GM18511 (cell line): Measurements from ENCODE around the gene KLHL18.
"Not testable (repeated sequence)": the region's sequence is repeated elsewhere in the genome, so short reads cannot be mapped to it uniquely, and the experiment has no call there.

Experiments used
- ATAC-seq: cut with Tn5 transposase; IDR thresholded peaks from one replicate; pipeline ENCODE4 v1.9.1; 2021; ENCODE audit warnings: mild to moderate bottlenecking, moderate library complexity; ENCODE audit not compliant: unreplicated experiment

KLHL18 gene

DNA sequence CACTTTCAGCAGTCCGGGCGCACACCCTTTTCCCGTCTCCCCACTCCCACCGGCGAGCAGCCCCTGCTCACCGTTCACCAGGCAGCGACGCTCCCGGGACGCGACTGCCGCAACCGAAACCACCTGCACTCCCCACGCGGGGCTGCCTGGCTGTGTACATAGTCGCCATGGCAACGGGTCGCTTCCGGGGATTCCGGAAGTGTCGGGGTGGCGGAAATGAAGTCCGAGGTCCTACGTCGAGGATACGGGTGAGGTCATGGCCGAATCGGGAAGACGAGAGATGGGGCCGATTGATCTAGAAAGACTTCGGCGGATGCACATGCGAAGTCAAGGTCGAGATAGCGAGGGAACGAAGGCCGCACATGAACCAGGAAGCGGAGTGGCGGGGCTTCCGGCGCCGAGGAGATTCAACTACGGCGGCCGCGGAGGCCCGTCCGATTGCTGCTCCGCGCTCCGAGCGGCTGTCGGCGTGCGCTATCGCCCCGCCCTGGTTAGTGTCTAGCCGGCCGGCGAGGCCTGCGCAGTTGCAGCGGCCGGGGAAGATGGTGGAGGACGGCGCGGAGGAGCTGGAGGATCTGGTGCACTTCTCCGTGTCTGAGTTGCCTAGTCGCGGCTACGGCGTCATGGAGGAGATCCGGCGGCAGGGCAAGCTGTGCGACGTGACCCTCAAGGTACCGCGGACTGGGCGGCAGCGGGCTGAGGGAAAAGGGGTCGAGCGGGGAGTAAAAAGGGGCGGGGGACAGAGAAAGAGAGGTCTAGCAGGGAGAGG, at the start of gene KLHL18, which contains the start of gene KIF9:
KLHL18 (plus strand) TSS at position 521 of the 769 bp plus-strand sequence; CDS start at position 543, 22 bp downstream.
KIF9 (minus strand) TSS at position 376 of the 769 bp plus-strand sequence. CDS start 5,425 bp downstream, outside the sequence.
- peak; percentile 87 for ATAC-seq

DNA sequence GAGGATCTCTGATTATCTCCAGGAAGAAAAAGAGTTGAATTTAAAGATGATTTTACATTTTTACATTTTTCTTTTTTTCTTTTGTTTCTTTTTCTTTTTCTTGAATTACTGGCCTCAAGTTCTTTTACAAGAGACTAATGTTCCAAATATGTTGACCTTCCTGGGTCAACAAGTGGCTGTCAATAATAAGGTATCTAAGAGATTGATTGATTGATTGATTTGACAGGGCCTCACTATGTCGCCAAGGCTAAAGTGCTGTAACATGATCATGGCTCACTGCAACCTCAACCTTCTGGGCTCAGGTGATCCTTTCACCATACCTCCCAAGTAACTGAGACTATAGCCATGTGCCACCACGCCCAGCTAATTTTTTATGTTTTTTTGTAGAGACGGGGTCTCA, 44.7 kb upstream of the KLHL18 start:
- ATAC-seq, result no peak

DNA sequence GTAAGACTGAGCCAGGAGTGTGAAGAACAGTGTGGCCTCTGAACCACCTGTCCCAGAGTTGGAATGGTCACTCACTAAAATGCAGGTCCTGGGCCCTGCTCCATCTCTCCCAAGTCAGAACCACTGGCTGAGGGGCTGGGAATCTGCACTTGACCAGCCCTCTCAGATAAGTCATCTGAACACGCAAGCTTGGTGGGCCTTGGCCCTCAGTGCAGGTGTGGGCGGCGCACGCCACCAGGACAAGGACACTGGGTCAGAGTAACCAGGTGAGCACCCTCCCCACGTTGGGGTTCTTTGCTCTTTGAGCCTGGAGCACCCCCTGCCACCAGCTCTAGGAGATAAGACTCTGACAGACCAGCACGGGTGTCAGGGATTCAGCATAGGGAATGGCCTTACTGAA, 42.8 kb upstream of the KLHL18 start:
- no peak for ATAC-seq

GRCh38 chr3:47243419-47244147, 39.2 kb upstream of the KLHL18 start:
- no peak for ATAC-seq

DNA sequence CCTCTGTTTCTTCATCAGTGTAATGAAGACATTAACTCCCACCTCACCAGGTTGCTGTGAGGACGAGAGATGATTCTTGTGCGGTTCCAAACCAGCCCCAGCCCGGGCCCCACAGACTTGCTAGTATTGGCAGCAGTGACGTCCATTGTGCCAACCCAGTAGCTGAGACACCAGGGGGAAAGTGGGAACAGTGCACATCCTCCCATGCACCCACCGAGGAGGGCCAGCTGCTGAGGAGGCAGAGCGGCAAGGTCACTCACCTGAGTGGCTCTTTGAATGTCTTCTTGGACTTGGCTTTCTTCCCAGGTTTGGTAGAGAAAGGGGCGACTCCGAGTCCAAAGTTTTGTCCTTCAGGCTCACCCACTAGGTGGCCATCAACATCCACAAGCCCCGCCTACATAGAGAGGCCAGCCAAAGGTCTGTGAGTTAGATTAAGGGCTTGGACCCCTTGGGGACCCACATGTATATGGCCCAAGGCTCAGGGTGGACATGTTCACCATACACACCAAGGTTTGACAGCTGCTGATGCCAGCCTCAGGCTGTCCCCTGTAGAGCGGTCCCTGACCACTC, 38.1 kb upstream of the KLHL18 start:
- no peak for ATAC-seq

DNA sequence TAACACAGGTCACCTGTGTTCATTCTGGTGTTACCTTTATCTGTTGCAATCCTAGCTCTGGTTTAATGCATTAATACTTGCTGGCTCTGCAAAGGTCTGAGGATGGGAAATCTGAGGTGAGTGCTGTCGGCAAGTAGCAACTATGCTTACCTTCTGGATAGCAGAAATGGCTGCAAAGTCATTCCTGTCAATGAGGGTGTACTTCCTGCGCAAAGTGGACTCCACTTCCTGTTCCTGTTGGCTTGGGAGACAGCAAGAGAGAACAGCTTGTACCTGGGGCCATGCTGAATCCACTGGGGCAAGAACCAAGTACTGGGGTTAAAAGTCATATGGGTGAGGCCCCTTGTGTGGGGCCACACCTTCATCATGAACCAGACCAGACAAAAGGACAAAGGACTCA, 37.5 kb upstream of the KLHL18 start:
- ATAC-seq, result no peak

DNA sequence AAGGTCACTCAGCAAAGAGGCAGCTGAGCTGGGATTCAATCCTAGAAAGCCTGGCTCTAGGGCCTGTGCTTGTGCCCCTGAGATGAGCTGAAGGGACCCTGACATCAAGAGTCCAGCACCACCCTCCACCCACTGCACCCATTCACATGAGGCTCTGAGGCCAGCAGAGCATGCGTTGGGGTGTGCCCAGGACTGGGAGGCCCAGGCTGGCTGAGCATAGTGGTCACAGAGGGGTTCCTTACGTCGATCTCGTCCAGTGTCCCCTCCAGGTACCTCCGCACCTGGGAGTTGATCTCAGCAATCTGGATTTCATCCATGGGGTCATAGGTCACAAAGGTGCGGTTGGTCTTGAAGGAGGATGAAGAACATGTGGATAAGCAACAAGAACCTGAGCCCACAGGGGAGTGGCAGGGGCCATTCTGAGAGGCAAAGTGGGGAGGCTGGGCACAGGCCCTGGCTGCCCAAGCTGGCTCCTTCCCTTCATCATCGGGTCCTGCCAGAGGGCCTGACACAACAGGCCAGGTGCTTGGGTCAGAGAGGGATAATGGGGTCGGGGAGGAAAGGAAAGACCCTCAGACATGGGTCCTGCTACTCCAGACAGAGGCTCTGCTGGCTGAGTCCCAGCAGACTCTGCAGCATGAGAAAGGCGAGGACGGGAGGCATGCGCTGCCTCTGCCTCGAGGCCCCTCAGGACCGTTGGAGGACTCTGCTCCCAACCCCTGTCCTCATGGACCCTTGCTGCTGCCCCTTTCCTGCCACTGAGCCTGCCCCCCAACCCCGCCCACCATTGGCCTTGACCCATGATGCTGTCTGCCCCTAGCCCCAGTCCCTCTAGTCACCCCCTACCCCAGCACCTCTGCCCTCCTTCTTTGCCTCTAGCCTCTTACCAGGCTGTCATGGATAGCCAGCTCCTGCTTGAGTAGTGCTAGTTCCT, 35.3 kb upstream of the KLHL18 start:
- ATAC-seq, result no peak

- ATAC-seq, result no peak
These were observed 32.3 kb upstream of the KLHL18 start for GRCh38 chr3:47250309-47251060.

GRCh38 chr3:47251085-47251484, 31.7 kb upstream of the KLHL18 start:
- ATAC-seq, result not testable (repeated sequence)

DNA sequence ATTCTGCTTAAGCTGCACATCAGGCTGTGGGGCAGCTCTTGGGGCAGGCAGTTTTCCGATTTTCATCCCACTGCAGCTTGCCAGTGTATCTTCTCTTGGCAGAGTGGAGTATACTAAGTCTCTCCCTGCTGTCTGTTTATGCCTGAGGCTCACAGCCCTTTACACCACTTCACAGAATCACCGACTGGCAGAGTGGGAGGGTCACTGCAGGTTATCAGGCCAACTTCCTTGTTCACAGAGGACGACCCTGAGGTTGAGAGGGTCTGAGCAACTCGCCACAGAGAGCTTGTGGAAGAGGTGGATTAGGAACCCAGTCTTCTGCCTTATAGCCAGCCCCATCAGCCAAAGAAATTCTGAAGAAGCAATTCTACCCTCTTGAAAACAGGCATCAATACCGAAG, 31.1 kb upstream of the KLHL18 start:
- ATAC-seq, result no peak

DNA sequence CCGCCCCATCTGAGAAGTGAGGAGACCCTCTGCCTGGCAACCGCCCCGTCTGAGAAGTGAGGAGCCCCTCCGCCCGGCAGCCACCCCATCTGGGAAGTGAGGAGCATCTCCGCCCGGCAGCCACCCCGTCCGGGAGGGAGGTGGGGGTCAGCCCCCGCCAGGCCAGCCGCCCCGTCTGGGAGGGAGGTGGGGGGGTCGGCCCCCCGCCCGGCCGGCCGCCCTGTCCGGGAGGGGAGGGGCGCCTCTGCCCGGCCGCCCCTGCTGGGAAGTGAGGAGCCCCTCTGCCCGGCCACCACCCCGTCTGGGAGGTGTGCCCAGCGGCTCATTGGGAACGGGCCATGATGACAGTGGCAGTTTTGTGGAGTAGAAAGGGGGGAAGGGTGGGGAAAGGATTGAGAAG, 26.4 kb upstream of the KLHL18 start:
- ATAC-seq, result not testable (repeated sequence)

DNA sequence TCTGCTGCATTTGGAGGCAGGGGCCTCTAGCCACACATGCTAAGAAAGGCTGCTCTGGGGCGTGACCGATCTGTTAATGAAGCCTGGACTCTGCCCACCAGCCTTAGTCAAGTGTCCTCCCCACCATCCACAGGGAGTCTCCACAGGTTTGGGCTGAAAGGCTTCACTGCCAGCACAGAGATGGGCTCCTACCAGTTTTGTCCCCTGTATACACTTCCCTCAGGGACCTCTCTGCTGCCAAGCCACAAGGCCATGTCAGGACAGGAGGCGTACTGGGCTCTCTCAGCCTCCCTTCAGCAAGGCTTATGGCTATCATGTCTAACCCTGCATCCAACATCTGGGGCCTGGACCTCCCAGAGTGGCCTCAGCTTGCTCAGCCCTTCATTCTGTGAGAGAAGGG, 23.6 kb upstream of the KLHL18 start:
- no peak for ATAC-seq

GRCh38 chr3:47260605-47261004, 22.1 kb upstream of the KLHL18 start:
- no peak for ATAC-seq

- ATAC-seq, result no peak
These were observed 21.4 kb upstream of the KLHL18 start for GRCh38 chr3:47261301-47261700.

DNA sequence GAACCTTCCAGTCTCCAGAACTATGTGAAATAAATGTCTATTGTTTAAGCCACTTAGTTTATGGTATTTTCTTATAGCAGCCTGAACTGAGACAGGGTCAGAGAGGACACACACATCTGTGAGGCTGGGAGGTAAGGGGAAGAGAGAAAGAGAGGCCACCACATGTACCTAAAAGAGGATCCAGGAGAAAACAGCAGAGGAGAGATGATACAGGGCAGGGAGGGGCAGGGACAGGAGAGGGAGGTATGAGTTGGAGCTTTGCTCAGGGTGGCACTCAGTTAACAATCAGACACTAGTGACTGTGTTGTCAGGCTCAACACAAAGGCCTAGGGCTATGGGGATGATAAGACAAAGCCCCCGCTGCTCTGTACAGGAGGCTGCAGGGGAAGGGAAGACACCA, 17.7 kb upstream of the KLHL18 start:
- no peak for ATAC-seq

DNA sequence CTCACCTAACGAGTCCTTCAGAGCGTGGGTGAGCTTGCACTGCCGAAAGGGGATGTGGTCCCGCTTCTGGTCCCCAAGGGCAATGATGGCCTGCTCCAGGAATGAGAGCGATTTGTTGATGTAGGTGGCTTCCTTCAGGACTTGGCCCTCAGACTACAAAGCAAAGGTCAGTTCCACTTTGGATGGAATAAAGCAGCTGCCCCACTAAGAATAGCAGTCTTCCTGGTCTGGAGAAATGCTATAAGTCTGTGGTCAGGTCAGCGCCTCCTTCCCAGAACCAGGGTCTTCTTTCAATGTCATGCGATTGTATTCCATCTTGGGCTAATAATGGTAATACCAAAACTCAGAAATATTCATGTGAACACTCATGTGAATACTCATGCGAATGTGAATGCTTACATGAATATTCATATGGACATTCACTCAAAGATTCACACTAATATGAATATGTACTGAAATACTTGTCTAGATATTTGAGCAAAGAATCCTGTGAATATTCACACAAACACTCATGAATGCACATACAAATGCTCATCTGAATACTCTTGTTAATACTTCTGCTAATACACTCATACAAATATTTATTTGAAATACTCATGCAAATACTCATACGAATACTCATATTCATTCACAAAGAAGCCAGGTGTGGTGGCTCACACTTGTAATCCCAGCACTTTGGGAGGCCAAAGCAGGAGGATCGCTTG, 16.9 kb upstream of the KLHL18 start:
- ATAC-seq, result no peak

DNA sequence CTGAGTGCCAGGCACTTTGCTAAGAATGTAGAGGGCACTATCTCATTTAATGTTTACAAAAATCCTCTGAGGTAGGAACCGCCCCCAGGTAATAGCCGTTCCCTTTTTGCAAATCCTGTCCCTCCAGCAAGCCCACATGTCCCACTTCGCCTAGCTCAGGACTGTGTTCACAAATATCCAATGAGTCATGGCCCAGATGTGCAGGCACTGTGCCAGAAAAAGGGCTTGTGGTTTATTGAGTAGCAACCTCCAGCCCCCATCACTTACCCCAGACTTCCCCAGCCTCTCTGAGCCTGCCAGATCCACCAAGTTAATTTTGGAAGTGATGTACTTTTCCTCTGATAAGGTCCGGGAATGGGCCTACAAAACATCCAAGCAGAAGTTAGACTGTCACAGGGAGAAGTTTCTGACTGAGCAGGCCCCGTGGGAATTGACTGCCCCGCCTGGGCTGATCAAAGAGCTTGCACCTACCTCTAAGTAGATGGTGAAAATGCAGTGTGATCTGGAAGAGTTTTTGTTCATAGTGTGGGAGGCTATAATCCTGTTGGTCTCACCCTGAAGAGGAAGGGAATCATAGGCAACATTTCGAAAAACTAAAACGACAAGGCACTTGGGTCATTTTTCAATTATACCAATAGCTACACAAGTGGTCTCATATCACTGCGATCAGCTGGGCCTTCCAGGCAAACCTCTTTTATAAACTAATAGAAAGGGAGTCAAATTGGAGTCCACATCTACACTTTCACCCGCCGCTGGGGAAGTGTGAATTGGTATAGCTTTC, 15.8 kb upstream of the KLHL18 start:
- no peak for ATAC-seq

GRCh38 chr3:47267490-47267824, 15.3 kb upstream of the KLHL18 start:
- no peak for ATAC-seq

DNA sequence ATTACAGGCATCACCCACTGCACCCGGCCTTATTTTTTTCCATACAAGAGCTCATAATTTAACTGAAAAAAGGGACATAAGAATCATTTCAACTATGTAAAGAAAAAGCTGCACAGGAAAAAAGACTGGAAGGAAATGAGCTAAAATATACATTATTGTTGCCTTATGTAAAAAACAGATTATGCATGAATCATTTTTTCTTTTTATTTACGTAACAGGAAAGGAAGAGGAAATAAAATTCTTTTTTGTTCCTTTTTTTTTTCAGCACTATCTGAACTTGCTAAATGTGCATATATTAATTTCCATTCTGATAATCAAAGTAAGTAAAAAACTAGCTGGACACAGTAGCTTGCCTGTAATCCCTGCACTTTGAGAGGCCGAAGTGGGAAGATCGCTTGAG, 12.2 kb upstream of the KLHL18 start:
- ATAC-seq, result no peak
